ENCODE results near the gene SEPTIN10.

The SEPTIN10 gene

DNA sequence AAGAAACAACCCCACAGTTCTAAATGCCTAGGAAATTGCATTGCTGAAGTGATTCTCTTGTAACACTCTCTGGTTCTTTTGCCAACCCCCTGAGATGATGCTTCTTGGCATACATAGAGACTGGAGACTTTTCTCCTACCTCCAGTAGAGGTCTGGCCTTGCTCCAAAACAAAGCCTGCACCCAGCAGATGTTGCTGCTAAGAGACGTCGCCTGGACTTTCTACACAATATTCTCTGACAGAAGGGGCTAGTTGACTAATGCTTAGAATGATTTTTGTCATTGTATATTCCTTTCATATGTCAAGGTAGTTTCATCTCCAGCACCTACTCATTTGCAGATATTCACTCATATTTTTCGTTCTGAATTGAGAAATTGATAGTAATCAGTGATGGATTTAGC lies 25.0 kb upstream of the SEPTIN10 start:
- peak; percentile 80 for DNase-seq (ENCODE audit: low read depth)
- TF ChIP-seq, protein P1, sequence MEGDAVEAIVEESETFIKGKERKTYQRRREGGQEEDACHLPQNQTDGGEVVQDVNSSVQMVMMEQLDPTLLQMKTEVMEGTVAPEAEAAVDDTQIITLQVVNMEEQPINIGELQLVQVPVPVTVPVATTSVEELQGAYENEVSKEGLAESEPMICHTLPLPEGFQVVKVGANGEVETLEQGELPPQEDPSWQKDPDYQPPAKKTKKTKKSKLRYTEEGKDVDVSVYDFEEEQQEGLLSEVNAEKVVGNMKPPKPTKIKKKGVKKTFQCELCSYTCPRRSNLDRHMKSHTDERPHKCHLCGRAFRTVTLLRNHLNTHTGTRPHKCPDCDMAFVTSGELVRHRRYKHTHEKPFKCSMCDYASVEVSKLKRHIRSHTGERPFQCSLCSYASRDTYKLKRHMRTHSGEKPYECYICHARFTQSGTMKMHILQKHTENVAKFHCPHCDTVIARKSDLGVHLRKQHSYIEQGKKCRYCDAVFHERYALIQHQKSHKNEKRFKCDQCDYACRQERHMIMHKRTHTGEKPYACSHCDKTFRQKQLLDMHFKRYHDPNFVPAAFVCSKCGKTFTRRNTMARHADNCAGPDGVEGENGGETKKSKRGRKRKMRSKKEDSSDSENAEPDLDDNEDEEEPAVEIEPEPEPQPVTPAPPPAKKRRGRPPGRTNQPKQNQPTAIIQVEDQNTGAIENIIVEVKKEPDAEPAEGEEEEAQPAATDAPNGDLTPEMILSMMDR (conservative IDR thresholded peaks at IDR 0.05; ENCODE audit: low read depth, low read length), result no peak
- no peak overlapping the region for H3K4me3 ChIP-seq (ENCODE audit: low read depth, low read length)

DNA sequence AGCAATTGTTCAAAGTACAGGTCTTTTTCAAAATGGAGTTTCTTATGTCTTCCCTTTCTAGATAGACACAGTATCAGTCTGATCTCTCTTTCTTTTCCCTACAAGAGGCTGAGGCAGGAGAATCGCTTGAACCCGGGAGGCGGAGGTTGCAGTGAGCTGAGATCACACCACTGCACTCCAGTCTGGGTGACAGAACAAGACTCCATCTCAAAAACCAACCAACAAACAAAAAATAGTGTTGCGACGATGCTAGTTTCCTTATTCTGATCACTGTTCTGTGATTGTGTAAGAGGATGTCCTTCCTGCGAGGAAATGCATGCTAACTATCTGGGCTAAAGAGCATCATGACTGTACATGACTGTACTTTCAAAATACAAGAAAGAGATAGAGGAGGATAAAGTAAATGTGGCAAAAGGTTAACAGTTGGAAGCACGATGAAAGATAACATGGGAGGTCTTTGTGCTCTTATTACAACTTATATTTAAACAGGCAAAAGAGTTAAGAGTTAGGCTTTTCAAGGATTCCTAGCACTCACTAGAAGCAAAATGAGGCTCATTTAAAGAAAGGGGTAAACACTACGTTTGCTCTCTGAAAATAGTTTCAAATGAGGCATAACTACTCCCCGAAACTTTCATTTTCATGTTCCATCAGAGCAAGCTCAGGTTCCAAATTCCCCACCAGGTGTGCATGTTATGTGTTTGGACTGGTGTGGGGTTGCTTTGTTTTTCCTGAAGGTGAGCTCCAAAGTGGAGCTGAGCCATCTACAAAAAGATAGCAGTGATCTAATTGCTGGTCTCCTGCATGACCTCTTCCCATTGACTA lies 24.2 kb upstream of the SEPTIN10 start:
- DNase-seq (ENCODE audit: low read depth), result peak; percentile 78
- no peak overlapping the region for H3K4me3 ChIP-seq (ENCODE audit: low read depth, low read length)
- TF ChIP-seq, protein P1 (conservative IDR thresholded peaks at IDR 0.05; ENCODE audit: low read depth, low read length), result no peak

DNA sequence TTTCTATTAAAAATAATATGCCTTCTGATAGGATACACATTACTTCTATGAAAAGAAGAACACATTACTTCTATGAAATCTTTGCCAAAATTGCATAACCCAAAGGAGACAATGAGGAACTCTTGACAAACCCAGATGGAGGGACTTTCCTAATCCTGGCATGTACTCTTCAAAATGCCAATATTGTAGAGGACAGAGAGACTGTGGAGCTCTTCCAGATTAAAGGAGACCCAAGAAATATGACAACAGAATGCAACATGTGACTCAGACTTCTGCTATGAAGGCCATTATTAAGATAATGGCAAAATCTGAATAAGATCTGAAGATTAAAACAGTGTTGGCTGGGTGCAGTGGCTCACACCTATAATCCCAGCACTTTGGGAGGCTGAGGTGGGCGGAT lies 22.6 kb upstream of the SEPTIN10 start:
- DNase-seq (ENCODE audit: low read depth), result peak; percentile 28
- TF ChIP-seq, protein P1 (conservative IDR thresholded peaks at IDR 0.05; ENCODE audit: low read depth, low read length), result no peak

DNA sequence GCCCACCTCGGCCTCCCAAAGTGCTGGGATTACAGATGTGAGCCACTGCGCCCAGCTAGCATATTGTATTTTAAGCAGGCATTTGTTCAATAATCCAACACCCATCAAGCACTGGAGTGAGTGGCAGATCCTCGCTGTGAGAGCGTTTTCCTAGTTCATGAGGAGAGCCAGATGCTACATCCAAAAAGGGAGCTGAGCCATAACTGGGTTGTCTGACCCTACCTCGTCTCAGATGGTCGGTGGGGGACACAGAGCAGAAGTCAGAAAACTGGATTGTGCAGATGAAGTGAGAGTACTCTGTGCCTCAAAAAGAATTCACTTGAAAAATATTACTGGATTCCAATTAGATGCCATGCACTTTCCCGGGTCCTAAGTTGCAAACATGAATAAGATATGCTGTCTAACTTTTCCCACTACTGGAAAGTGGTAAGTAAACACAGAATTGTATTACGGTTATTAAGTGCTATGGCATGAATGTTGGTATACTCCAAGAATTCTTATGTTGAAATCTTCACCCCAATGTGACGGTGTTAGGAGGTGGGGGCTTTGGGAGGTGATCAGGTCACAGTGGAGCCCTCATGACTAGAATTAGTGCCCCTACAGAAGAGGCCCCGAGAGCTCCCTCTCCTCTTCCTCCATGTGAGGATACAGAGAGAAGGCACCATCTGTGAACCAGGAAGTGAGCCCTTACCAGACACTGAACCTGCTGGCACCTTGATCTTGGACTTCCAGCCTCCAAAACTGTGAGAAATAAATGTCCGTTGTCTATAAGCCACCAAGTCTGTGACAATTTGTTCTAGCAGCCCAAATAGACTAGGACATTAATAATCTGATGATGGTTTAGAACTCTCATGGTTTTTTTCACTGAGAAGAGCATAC lies 21.9 kb upstream of the SEPTIN10 start:
- H3K4me3 ChIP-seq (ENCODE audit: low read depth, low read length), result no peak overlapping the region
- no peak for DNase-seq (ENCODE audit: low read depth)
- TF ChIP-seq, protein P1 (conservative IDR thresholded peaks at IDR 0.05; ENCODE audit: low read depth, low read length), result no peak

More for the DNA sequence above, 22.6 kb upstream of the SEPTIN10 start:
- H3K4me3 ChIP-seq (ENCODE audit: low read depth, low read length), result no peak overlapping the region

DNA sequence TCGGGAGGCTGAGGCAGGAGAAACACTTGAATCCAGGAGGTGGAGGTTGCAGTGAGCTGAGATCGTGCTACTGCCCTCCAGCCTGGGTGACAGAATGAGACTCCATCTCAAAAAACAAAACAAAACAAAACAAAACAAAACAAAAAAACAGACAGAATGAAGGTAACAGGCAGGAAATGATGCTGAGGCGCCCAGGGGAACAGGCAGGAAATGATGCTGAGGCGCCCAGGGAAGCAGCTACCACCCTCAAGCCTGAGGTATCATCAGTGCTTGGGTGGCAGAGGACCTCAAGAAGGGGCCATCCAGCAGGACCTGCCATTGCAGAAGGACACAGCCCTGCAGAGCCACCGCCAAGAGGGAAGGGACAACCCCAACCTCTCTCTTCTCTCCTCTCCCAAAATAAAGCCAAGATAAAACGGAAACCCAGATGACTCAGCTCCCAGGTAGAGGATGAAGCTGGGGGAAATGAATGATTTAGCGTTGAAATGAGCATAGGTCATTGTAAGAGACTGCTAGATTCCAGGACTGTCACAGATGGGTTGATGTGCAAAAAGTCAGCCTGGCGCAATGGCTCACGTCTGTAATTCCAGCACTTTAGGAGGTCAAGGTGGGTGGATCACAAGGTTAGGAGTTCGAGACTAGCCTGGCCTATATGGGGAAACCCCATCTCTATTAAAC lies 19.7 kb upstream of the SEPTIN10 start:
- TF ChIP-seq, protein P1 (conservative IDR thresholded peaks at IDR 0.05; ENCODE audit: low read depth, low read length), result no peak
- no peak overlapping the region for H3K4me3 ChIP-seq (ENCODE audit: low read depth, low read length)
- DNase-seq (ENCODE audit: low read depth), result no peak

DNA sequence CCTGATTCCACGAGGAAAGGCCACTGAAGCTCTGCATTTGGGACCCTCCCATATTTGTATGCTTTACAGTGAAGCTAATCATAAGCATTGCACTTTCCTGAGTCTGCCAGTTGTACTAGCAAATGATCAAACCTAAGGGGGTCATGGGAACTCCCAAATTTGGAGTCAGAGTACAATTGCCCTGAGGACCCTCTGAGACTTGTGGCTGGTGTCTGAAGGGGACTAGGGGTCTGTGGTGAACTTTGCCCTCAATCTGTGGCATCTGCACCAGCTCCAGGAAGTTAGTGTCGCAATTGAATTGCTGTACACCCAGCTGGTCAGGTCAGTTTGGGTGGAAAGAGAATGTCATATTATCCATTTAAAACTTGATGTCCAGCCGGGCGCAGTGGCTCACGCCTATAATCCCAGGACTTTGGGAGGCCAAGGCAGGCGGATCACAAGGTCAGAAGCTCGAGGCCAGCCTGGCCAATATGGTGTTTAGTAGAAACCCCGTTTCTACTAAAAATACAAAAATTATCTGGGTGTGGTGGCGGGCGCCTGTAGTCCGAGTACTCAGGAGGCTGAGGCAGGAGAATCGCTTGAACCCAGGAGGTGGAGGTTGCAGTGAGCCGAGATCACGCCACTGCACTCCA lies 18.5 kb upstream of the SEPTIN10 start:
- TF ChIP-seq, protein P1 (conservative IDR thresholded peaks at IDR 0.05; ENCODE audit: low read depth, low read length), result no peak
- no peak overlapping the region for H3K4me3 ChIP-seq (ENCODE audit: low read depth, low read length)
- no peak for DNase-seq (ENCODE audit: low read depth)
